UCSD-AML1 (cell line): ENCODE measurements around the gene CPZ.

Experiments used
- DNase-seq: peaks from one replicate; lab custom pipeline; 2025; ENCODE audit not compliant: unreplicated experiment; lab: John Stamatoyannopoulos, UW

Gene CPZ

GRCh38 chr4:8592366-8593263 is at the start of gene CPZ:
TSS of gene CPZ (plus strand) at chr4:8592765. CDS start at chr4:8592834, 69 bp downstream.
- no peak for DNase-seq

GRCh38 chr4:8542776-8543525 is 49.6 kb upstream of the CPZ start:
- DNase-seq: no peak

DNA sequence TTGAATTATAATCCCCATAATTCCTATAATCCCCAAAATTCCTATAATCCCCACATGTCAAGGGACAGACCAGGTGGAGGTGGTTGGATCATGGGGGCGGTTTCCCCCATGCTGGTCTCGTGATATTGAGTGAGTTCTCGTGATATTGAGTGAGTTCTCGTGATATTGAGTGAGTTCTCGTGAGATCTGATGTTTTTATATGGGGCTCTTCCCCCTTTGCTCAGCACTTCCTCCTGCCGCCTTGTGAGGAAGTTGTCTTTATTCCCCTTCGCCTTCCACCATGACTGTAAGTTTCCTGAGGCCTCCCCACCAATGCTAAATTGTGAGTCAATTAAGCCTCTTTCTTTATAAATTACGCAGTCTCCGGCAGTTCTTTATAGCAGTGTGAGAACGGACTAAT is 48.9 kb upstream of the CPZ start:
- no peak for DNase-seq

DNA sequence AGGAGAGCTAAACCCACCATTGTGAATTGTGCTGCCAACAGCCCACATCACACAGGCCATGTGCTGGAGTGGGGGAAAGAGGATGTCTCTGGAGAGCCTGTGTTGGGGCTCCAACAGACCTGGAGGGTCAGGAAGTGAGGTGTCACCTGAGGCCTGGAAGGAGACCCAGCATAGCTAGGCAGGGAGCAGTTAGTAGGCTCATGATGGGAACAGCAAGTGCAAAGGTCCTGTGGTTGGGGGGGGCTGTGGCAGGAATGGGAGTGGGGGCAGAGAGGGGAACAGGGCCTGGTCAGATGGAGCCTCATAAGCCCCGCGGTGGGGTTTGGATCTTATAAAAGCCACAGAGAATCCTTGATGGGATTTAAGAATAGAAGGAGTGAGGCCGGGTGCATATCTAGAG is 48.3 kb upstream of the CPZ start:
- DNase-seq: no peak

DNA sequence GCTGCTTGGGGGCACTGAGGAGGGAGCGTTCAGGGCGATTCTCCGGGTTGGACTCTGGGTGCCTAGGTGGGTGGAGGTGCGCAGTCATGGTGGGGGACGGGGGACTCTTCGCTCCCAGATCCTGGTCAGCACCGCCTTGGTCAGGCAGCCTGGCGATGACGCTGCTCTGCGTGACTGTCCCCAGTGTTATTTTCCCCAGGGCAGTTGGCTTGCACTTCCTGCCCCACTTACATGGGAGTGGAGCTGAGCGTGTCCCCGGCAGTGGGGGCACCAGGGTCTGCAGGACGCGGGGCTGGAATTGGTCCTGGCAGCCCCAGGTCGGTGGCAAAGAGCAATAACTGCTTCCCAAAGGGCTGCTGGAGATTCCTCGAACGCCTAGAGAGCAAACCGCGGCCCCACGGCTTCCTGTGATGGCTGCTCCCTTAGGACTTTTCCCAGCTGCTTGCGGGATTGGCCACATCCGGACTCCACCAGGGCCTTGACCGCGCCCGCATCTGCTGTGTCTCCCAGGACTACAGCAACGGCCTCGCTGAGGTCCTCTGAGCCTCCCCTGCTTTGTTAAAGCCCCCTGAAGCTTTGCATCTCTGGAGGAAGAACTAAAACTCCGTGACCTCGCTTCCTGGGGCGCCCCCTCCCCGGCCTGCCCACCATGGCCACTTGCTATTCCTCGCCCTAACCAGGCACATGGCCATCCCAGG is 47.7 kb upstream of the CPZ start:
- DNase-seq: no peak

DNA sequence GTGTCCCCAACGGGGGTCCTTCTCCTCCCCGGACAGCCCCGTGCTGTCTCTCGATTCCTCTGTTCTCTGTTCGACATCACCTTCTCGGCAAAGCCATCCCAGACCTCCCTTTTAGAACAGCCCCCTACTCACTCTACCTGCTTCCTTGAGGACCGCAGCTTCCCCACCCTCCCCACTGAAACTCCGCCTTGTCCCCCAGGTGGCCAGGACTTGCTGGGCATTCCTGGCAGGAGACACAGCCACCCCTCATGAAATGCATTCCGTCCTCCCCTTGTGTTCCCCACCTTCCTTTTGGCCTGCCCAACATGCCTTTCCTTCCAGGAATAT is 47.2 kb upstream of the CPZ start:
- DNase-seq: no peak

GRCh38 chr4:8546766-8547107 is 45.8 kb upstream of the CPZ start:
- DNase-seq: no peak

DNA sequence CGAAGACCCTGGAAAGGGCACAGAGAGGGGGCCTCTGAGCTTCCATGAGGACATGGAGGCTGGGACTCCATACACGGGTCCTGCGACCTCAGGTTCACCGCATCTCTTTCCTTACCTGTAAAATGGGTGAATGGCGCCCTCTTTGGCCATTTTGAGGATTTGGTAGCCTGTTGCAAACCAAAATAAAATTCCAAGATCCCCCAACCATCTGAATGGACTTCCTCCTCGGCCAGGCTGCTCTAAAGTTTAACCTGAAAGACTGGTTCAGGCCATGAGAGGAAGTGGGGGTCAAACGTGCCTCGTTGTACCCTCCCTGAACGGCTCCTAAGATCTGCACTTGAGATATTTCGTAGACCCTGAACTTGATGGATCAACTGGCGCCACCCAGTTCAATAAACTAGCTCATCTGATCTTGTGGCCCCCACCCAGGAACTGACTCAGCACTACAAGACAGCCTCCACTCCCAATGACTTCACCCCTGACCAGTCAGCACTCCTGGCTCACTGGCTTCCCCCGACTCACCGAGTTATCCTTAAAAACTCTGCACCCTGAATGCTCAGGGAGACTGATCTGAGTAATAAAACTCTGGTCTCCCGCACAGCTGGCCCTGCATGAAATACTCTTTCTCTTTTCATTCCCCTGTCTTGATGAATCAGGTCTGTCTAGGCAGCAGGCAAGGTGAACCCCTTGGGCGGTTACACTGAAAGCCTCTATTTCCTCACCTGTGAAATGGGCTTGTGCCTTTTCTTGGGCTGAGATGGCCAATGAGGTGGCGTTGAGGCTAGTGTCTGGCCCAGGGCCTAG is 45.3 kb upstream of the CPZ start:
- no peak for DNase-seq

DNA sequence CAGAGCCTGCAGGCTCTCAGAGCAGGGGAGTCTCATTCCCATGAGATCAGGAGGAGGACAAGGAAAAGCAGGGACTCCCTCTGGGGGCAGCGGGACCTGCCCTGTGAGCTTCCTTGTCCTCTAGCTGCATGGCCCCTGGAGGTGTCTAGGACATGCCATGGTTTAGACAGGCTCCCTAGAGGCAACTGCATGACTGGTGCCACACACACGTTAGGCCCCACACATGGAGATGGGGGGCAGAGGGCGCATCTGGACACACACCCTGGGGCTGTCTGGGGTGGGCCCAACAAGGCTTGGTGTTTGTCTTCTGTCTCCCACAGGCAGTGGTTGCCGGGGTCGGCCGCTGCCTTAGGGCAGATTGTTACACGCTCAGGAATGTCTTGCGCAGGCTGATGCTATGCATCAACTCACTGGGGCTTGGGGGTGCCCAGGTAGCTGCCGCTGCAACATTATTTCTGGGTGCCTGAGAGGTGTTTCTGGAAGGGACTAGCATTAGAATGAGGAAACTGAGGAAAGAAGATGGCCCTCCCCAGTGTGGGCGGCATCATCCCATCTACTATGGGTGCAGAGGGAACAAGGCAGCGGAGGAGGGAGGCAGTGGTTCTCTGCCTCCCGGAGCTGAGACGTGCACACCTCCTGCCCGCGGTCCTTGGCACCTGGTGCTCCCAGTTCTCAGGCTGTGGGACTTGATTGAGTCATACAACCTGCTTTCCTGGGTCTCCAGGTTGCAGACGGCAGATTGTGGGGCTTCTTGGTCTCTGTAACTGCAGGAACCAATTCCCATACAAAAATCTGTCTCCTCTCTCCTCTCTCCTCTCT is 44.4 kb upstream of the CPZ start:
- DNase-seq: no peak

DNA sequence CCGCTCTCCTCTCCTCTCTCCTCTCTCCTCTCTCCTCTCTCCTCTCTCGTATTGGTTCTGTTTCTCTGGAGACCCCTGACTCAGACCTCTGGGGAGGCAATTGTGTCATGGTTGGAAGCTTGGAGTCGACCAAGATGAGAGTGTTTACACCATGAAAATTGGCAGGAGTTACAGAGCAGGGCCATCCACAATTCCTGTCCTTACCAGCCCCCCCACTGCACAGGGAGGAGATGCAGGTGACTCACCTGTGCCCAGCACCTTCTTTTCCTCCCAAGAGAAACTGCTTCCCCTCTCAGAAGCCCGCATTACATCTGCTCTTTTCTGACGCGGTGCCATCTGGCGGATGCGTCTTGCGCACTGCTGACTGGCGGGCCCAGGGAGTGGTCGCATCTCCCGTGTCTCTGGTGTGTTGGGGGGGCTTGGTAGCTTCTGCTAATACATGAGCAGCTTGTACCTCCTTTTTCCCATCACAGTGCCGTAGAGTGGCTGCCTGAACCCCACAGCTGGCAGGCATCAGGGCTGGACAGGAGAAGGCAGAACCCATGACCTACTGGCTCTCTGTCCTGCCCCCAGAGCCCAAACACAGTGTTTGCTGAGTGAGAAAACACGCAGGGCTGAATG is 43.7 kb upstream of the CPZ start:
- no peak for DNase-seq

- DNase-seq: no peak
These were observed 43.1 kb upstream of the CPZ start for GRCh38 chr4:8549352-8549931.

- no peak for DNase-seq
These were observed 41.9 kb upstream of the CPZ start for GRCh38 chr4:8550691-8551090.

GRCh38 chr4:8552024-8552423 is 40.5 kb upstream of the CPZ start:
- no peak for DNase-seq

- no peak for DNase-seq
These were observed 39.9 kb upstream of the CPZ start for GRCh38 chr4:8552581-8553205.

DNA sequence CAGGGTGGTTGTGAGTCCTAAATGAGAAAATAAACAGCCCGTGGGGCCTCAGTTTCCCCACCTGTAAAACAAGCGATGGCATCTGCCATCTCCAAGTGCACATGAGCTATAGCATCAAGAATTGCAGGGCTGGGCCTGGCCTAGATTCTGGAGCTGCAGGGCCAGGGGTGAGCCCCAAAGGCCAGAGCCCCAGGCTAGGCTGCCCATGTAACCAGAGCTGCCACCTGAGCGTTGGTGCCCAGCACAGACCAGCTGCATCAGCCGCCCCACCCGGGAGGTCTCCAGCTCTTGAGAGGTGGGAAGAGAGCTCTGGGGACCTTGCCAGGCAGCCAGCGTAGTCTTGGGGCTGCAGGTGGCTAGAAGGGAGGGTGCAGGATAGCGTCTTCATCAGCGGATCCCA is 39.3 kb upstream of the CPZ start:
- no peak for DNase-seq

DNA sequence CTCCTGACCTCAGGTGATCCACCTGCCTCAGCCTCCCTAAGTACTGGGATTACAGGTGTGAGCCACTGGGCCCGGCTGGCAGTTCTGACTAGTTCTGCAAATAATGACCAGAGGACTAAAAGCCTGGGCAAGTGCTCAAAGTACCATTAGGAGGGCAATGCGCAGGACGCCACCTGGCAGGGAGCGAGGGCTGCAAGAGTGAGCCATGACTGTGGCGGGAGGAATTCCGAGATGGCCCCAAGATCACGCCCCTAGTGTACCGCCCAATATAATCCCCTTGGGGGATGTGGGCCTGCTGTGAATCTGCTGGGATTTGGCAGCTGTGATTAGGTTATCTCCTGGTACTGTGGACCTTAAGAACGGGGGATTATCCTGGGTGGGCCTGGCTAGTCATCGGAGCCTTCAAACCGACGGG is 38.6 kb upstream of the CPZ start:
- no peak for DNase-seq

- no peak for DNase-seq
These were observed 37.9 kb upstream of the CPZ start for GRCh38 chr4:8554555-8555100.

DNA sequence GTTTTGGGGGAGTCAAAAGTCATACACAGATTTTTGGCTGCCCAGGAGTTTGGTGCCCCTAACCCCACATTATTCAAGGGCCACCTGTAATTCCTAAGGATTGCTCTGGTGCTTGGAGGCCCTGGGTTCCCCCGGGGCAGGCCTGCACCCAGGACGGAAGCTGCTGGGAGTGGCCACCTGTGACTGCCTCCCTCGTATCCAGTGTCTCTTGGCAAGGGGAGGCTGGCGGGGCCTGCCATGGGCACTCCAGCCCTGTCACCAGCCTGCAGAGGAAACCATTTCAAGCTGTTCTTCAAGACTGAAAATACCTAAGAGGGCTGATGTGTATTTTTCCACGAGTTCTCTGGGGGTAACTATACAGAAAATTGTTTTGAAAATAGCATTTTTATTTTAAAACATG is 36.8 kb upstream of the CPZ start:
- DNase-seq: no peak
